SK-N-MC (cell line): Measurements from ENCODE around the gene PTPN9.

Source experiments
- EZH2 ChIP-seq: fragments of 200-600 bp; sonication (generic); IDR thresholded peaks from one replicate; pipeline ENCODE4 v1.6.1; 2017; ENCODE audit warnings: antibody characterized with exemption
- FOXP2 ChIP-seq: optimal IDR thresholded peaks from 2 replicates; pipeline ENCODE3; 2011; ENCODE audit warnings: mild to moderate bottlenecking, moderate library complexity; ENCODE audit not compliant: insufficient read depth; ENCODE audit errors: extremely low read length, control extremely low read depth
- POLR2AphosphoS5 ChIP-seq: IDR thresholded peaks from 2 replicates; pipeline ENCODE4 v1.6.1; 2012; ENCODE audit warnings: mild to moderate bottlenecking, low read depth, low read length, borderline replicate concordance

DNA sequence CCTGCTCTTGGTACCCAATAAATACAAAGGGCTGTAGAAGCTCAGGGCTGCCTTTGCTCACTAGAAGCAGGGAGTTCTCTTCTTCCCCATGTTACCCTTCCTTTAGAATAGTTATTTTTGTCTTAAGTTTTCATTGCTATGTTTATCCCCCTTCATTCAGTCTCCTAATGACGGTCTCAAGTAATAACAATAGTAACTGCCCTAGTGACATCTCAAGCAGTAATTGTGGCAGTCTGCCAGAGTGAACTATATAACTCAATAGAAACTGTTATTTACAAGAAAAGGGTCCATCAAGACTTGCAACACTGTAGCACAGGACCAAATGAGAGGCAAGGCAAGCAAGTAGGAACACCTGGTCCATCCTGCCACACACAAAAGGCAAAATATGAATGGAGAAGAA is 95.2 kb downstream of the PTPN9 start:
- TF ChIP-seq EZH2 (no peak), POLR2AphosphoS5 (no peak), FOXP2 (no peak)
